Body of pancreas (tissue), 4 donors: ENCODE measurements around the gene RIMBP2.

Experiments used
- CTCF ChIP-seq, 7 experiments: fragments of 450-650 bp in 4 of 7; fragments of 200-600 bp in 3 of 7; sonication (generic) in 3 of 7; IDR thresholded peaks; one replicate each; pipeline ENCODE4 v1.5.1; 2016 to 2019; ENCODE audit warnings: antibody characterized with exemption in 7 of 7
- POLR2A ChIP-seq, 3 donors: fragments of 450-650 bp; IDR thresholded peaks; one replicate each; pipeline ENCODE4 v1.6.1; 2016; ENCODE audit warnings: antibody characterized with exemption in 3 of 3, mild to moderate bottlenecking in 2 of 3

- TF ChIP-seq CTCF (IDR thresholded peaks at IDR 0.05) (no peak), POLR2A (IDR thresholded peaks at IDR 0.05) (no peak)
Observed at GRCh38 chr12:130523863-130524614, 192.1 kb downstream of the RIMBP2 start.
